Gastrocnemius medialis (tissue), 4 donors: Measurements from ENCODE around the gene APBB2. TPM values are rescaled to one million over a fixed set of nuclear protein-coding genes. Genes with fewer than 3 reads are reported as not detected.
"Not testable (repeated sequence)": the region's sequence is repeated elsewhere in the genome, so short reads cannot be mapped to it uniquely, and the experiment has no call there.

Experiments
- ATAC-seq, 2 donors: fragments of 150-250 bp; one replicate each; pipeline ENCODE4 v1.9.1; 2016
- DNase-seq, 2 donors: peaks; one replicate each; pipeline ENCODE4 v3.0.0-alpha.2; 2019
- H3K27ac ChIP-seq, 4 donors: fragments of 200-600 bp; sonication (generic); 1 replicate in 1 of 4; 2 replicates in 3 of 4; pipeline ENCODE4 v1.5.1; 2016 to 2018; ENCODE audit warnings: mild to moderate bottlenecking in 2 of 4, moderate library complexity in 1 of 4
- H3K27me3 ChIP-seq, 3 donors: fragments of 200-600 bp; sonication (generic) in 2 of 3; 1 replicate in 1 of 3; 2 replicates in 2 of 3; pipeline versions ENCODE4 v1.5.1 to v1.6.0; 2016 to 2019; ENCODE audit warnings: mild to moderate bottlenecking in 1 of 3, moderate library complexity in 1 of 3
- H3K36me3 ChIP-seq, 2 donors: fragments of 200-600 bp; sonication (generic) in 1 of 2; one replicate each; pipeline ENCODE4 v1.5.1; 2017 to 2018
- H3K4me1 ChIP-seq, 2 donors: fragments of 200-600 bp; sonication (generic) in 1 of 2; one replicate each; pipeline ENCODE4 v1.5.1; 2016 to 2017; ENCODE audit warnings: mild to moderate bottlenecking in 2 of 2
- H3K4me3 ChIP-seq, 4 donors: fragments of 200-600 bp; sonication (generic) in 3 of 4; 1 replicate in 1 of 4; 2 replicates in 3 of 4; pipeline ENCODE4 v1.5.1; 2016 to 2019; ENCODE audit warnings: mild to moderate bottlenecking in 2 of 4
- H3K9me3 ChIP-seq, 3 donors: fragments of 200-600 bp; sonication (generic) in 2 of 3; 1 replicate in 1 of 3; 2 replicates in 2 of 3; pipeline ENCODE4 v1.5.1; 2016 to 2019
- POLR2A ChIP-seq, 2 donors: fragments of 450-650 bp; IDR thresholded peaks; one replicate each; pipeline ENCODE4 v1.6.1; 2017; ENCODE audit warnings: antibody characterized with exemption in 2 of 2, mild to moderate bottlenecking in 2 of 2, moderate library complexity in 2 of 2
- in situ Hi-C, 4 donors: fragments of 200-750 bp; cut with MboI; loops; one replicate each; pipeline versions ENCODE4 v1.15.0 to v1.8.0; 2017; ENCODE audit warnings: low sequenced_read_pairs in 4 of 4
- intact Hi-C: fragments of 100-400 bp; cut with DNase I; formaldehyde crosslinking; loops from one replicate; pipeline ENCODE4 v1.15.1; 2023; ENCODE audit warnings: low total_unique reads
- total RNA-seq, 4 donors: library from RNA; depleted of rRNA; stranded (reverse); fragments of >200 nt; gene quantifications; one replicate each; pipeline versions ENCODE4 v1.1.0 to v1.2.3, GENCODE V29; 2016
- TF ChIP-seq, protein P1 (sequence below), 5 experiments: fragments of 450-650 bp in 3 of 5; fragments of 200-600 bp in 2 of 5; sonication (generic) in 2 of 5; IDR thresholded peaks in 4 of 5; conservative IDR thresholded peaks in 1 of 5; 1 replicate in 4 of 5; 2 replicates in 1 of 5; pipeline ENCODE4 v1.5.1; 2016 to 2019; ENCODE audit warnings: antibody characterized with exemption in 5 of 5, mild to moderate bottlenecking in 3 of 5, moderate library complexity in 3 of 5

APBB2 gene
- total RNA-seq, 4 donors from 2014 or later = 14.3 to 20.5 (median 14.5) TPM

DNA sequence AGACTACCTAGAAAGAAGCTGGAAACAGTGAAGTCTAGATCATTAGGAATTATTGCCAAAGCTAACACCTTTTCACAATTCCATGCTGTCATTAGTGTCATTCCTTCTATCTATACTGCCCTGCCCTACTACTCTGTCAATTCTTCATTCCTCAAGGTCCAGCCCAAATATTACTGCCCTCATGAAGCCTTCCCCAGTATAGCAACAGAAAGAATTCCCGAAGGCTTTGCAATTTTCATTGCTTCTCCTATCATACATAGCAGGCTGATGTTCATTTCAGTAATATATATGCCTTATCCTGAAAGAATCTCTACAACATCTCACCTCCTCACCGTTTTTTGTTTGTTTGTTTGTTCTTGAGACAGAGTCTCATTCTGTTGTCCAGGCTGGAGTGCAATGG lies 63.9 kb downstream of the APBB2 start:
- TF ChIP-seq, protein P1, sequence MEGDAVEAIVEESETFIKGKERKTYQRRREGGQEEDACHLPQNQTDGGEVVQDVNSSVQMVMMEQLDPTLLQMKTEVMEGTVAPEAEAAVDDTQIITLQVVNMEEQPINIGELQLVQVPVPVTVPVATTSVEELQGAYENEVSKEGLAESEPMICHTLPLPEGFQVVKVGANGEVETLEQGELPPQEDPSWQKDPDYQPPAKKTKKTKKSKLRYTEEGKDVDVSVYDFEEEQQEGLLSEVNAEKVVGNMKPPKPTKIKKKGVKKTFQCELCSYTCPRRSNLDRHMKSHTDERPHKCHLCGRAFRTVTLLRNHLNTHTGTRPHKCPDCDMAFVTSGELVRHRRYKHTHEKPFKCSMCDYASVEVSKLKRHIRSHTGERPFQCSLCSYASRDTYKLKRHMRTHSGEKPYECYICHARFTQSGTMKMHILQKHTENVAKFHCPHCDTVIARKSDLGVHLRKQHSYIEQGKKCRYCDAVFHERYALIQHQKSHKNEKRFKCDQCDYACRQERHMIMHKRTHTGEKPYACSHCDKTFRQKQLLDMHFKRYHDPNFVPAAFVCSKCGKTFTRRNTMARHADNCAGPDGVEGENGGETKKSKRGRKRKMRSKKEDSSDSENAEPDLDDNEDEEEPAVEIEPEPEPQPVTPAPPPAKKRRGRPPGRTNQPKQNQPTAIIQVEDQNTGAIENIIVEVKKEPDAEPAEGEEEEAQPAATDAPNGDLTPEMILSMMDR (IDR thresholded peaks at IDR 0.05 in 4 of 5, conservative IDR thresholded peaks at IDR 0.05 in 1 of 5) = no peak
- TF ChIP-seq POLR2A (IDR thresholded peaks at IDR 0.05) = no peak
- H3K4me3 ChIP-seq = no peak overlapping the region
- in situ Hi-C loops = no loop called here
- H3K9me3 ChIP-seq = no peaks in the 10 kb centered on the region
- H3K36me3 ChIP-seq = no peaks in the 10 kb centered on the region
- H3K27ac ChIP-seq = no peak overlapping the region
- no peak for ATAC-seq
- no peak for DNase-seq
- H3K4me1 ChIP-seq = peaks cover 15 to 31% of the 10 kb centered on the region in 2 donors
- intact Hi-C loops = no loop called here
- no peaks in the 10 kb centered on the region for H3K27me3 ChIP-seq

GRCh38 chr4:41149568-41149967 lies 64.8 kb downstream of the APBB2 start:
- H3K27ac ChIP-seq, H3K4me3 ChIP-seq: not testable (repeated sequence)
- peaks cover 12 to 29% of the 10 kb centered on the region in 2 donors for H3K4me1 ChIP-seq

GRCh38 chr4:41148931-41149330 lies 65.4 kb downstream of the APBB2 start:
- Histone ChIP-seq H3K4me3 (no peak overlapping the region), H3K9me3 (no peaks in the 10 kb centered on the region), H3K27ac (no peak overlapping the region), H3K27me3 (no peaks in the 10 kb centered on the region), H3K36me3 (no peaks in the 10 kb centered on the region), H3K4me1 (peaks cover 17 to 29% of the 10 kb centered on the region in 2 donors)
- DNase-seq = no peak
- no peak for ATAC-seq
- in situ Hi-C loops = no loop called here
- TF ChIP-seq, protein P1 (IDR thresholded peaks at IDR 0.05 in 4 of 5, conservative IDR thresholded peaks at IDR 0.05 in 1 of 5) = no peak
- no peak for TF ChIP-seq POLR2A (IDR thresholded peaks at IDR 0.05)
- intact Hi-C loops = no loop called here

More at GRCh38 chr4:41149568-41149967, 64.8 kb downstream of the APBB2 start:
- H3K9me3 ChIP-seq, ATAC-seq, DNase-seq, in situ Hi-C loops, intact Hi-C loops, H3K36me3 ChIP-seq, H3K27me3 ChIP-seq: not testable (repeated sequence)

GRCh38 chr4:41148292-41148691 lies 66.0 kb downstream of the APBB2 start:
- H3K4me1 ChIP-seq = peaks cover 22 to 35% of the 10 kb centered on the region in 2 donors
- H3K36me3 ChIP-seq = no peaks in the 10 kb centered on the region
- in situ Hi-C loops (no loop called here), intact Hi-C loops (no loop called here)
- no peak overlapping the region for H3K4me3 ChIP-seq
- H3K27me3 ChIP-seq = no peaks in the 10 kb centered on the region
- no peak for DNase-seq
- no peak for ATAC-seq
- H3K9me3 ChIP-seq = no peaks in the 10 kb centered on the region
- TF ChIP-seq, protein P1 (IDR thresholded peaks at IDR 0.05 in 4 of 5, conservative IDR thresholded peaks at IDR 0.05 in 1 of 5) = no peak
- TF ChIP-seq POLR2A (IDR thresholded peaks at IDR 0.05) = no peak
- H3K27ac ChIP-seq = peak overlapping the region in 2 of 4 donors; percentile 79 to 82

DNA sequence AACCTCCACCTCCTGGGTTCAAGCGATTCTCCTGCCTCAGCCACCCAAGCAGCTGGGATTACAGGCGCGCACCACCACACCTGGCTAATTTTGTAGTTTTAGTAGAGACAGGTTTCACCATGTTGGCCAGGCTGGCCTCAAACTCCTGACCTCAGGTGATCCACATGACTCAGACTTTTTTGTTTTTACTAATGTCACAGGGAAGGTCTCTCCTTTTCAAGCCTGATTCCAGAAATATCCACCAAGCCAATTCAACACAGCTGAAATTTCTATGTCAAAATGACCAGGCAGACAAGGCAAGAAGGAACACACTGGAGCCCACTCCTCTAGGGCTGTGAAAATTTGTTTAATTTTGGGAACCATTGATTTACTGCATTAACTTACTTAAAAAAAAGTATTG lies 66.8 kb downstream of the APBB2 start:
- in situ Hi-C loops = not testable (repeated sequence)

More for the DNA sequence above, 66.8 kb downstream of the APBB2 start:
- H3K4me1 ChIP-seq = peaks cover 29 to 42% of the 10 kb centered on the region in 2 donors
- H3K4me3 ChIP-seq, H3K27me3 ChIP-seq, ATAC-seq, H3K36me3 ChIP-seq, H3K9me3 ChIP-seq, intact Hi-C loops, DNase-seq: not testable (repeated sequence)
- peak overlapping the region; percentile 68 to 82 (median 78) for H3K27ac ChIP-seq
